AG09319 (cell line): Measurements from ENCODE around the gene MRPL28.

Experiments used
- DNase-seq: peaks from one replicate; pipeline ENCODE4 v3.0.0-alpha.2; 2010; ENCODE audit warnings: low read depth; ENCODE audit errors: extremely low read depth
- TF ChIP-seq, protein P1 (sequence below): IDR thresholded peaks from 2 replicates; pipeline ENCODE4 v1.5.1; 2011; ENCODE audit warnings: low read depth, mild to moderate bottlenecking, inconsistent platforms, low read length, moderate library complexity

MRPL28 gene

DNA sequence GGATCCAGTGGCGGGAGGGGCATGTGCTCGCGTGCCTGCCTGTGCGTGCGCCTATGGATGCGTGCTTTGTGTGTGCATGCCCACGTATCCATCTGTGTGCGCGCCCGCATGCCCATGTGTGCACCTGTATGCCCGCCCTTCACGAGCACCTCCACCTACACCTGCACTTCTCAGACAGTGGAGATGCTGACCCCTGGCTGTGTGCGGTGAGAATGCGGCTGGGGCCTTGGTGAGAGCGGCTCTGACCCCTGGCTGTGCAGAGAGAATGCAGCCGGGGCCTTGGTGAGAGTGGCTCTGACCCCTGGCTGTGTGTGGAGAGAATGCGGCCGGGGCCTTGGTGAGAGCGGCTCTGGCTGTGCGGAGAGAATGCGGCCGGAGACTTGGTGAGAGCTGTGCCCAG, 51.7 kb downstream of the MRPL28 start:
- DNase-seq, result no peak
- TF ChIP-seq, protein P1, sequence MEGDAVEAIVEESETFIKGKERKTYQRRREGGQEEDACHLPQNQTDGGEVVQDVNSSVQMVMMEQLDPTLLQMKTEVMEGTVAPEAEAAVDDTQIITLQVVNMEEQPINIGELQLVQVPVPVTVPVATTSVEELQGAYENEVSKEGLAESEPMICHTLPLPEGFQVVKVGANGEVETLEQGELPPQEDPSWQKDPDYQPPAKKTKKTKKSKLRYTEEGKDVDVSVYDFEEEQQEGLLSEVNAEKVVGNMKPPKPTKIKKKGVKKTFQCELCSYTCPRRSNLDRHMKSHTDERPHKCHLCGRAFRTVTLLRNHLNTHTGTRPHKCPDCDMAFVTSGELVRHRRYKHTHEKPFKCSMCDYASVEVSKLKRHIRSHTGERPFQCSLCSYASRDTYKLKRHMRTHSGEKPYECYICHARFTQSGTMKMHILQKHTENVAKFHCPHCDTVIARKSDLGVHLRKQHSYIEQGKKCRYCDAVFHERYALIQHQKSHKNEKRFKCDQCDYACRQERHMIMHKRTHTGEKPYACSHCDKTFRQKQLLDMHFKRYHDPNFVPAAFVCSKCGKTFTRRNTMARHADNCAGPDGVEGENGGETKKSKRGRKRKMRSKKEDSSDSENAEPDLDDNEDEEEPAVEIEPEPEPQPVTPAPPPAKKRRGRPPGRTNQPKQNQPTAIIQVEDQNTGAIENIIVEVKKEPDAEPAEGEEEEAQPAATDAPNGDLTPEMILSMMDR, result no peak

DNA sequence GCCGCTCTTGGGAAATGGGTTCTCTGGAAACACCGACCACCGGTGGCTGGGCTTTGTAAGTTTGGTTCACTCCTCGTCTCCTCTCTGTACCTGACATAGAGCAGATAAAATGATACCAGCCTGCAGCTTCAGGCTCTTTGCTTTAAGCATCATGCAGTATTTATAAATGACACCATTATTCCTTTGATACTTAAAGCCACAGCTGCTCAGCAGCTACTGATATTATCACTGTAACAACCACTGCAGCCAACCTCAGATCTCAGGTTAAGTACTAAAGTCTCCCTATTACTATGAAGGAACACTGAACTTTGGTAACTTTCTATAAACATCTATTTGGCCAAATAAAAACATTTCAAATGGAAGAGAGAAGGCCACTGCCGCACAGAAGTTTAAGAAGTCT, 52.8 kb downstream of the MRPL28 start:
- TF ChIP-seq, protein P1, result no peak
- DNase-seq, result no peak
